Ovary (tissue), 3 donors: ENCODE results near the gene SCAPER.

Experiments used
- CTCF ChIP-seq, 3 donors: fragments of 450-650 bp in 2 of 3; fragments of 200-600 bp in 1 of 3; IDR thresholded peaks; one replicate each; pipeline versions ENCODE4 v1.5.1 to v1.8.0; 2016 to 2022; ENCODE audit warnings: antibody characterized with exemption in 3 of 3, mild to moderate bottlenecking in 1 of 3
- POLR2A ChIP-seq: fragments of 450-650 bp; IDR thresholded peaks from one replicate; pipeline ENCODE4 v1.6.1; 2017; ENCODE audit warnings: antibody characterized with exemption, mild to moderate bottlenecking, moderate library complexity
- donor health status: DM: no; HTN: no; CAD: no.

- TF ChIP-seq CTCF (IDR thresholded peaks at IDR 0.05) (no peak), POLR2A (no peak)
Observed at GRCh38 chr15:76577879-76578512, 327.1 kb downstream of the SCAPER start.
